ENCODE measurements around the gene SMG7.

Gene SMG7

GRCh38 chr1:183565261-183565660 is 93.0 kb downstream of the SMG7 start:
- Histone ChIP-seq H3K4me2 (ENCODE audit: low read length) (no peak overlapping the region), H2AFZ (ENCODE audit: low read length) (no peak overlapping the region), H3K27ac (ENCODE audit: low read depth, low read length, poor library complexity, severe bottlenecking) (no peak overlapping the region), H3K4me3 (ENCODE audit: low read depth, low read length, poor library complexity, severe bottlenecking) (no peak overlapping the region), H3K27me3 (ENCODE audit: insufficient read depth, low read length) (no peaks in the 10 kb centered on the region), H3K79me2 (ENCODE audit: insufficient read depth, low read length) (no peaks in the 10 kb centered on the region), H3K4me1 (ENCODE audit: insufficient read depth, low read length, severe bottlenecking) (no peaks in the 10 kb centered on the region), H3K9me2 (ENCODE audit: low read depth, low read length) (no peaks in the 10 kb centered on the region), H3K36me3 (ENCODE audit: insufficient read depth, low read length) (0 out of 2 replicates have a peak, but pooled peaks cover 4% of the 10 kb centered on the region), H3K9me3 (ENCODE audit: low read length) (no peaks in the 10 kb centered on the region), H3K9ac (ENCODE audit: low read length) (no peak overlapping the region), H4K20me1 (ENCODE audit: insufficient read depth, low read length) (no peaks in the 10 kb centered on the region), H3F3A (ENCODE audit: insufficient read depth, low read length) (no peaks in the 10 kb centered on the region)
- TF ChIP-seq, protein P1, sequence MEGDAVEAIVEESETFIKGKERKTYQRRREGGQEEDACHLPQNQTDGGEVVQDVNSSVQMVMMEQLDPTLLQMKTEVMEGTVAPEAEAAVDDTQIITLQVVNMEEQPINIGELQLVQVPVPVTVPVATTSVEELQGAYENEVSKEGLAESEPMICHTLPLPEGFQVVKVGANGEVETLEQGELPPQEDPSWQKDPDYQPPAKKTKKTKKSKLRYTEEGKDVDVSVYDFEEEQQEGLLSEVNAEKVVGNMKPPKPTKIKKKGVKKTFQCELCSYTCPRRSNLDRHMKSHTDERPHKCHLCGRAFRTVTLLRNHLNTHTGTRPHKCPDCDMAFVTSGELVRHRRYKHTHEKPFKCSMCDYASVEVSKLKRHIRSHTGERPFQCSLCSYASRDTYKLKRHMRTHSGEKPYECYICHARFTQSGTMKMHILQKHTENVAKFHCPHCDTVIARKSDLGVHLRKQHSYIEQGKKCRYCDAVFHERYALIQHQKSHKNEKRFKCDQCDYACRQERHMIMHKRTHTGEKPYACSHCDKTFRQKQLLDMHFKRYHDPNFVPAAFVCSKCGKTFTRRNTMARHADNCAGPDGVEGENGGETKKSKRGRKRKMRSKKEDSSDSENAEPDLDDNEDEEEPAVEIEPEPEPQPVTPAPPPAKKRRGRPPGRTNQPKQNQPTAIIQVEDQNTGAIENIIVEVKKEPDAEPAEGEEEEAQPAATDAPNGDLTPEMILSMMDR (IDR thresholded peaks at IDR 0.05; ENCODE audit: low read length), result no peak
- no peak for TF ChIP-seq EZH2 (IDR thresholded peaks at IDR 0.05; ENCODE audit: borderline replicate concordance, low read length)

DNA sequence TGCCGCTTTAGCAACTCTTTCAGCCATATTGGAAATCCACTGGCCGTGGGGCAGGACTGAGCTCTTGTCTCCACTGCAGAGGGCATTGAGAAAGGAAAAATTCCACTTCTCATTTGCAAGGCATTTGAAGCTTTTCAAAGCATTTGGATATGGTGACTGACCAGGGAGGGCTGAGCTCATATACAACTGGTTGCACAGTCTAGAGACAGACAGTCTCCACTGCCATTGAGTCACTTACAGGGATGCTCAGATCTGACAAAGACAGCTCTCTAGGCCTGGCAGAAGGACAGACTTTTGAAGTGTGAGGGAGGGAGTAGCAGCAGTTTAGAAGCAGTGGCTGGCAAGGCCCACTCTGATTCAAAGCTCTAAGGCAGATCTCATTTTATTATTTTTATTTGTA is 93.7 kb downstream of the SMG7 start:
- Histone ChIP-seq H4K20me1 (ENCODE audit: insufficient read depth, low read length) (no peaks in the 10 kb centered on the region), H3K9me3 (ENCODE audit: low read length) (no peaks in the 10 kb centered on the region), H3K27me3 (ENCODE audit: insufficient read depth, low read length) (no peaks in the 10 kb centered on the region), H3K4me3 (ENCODE audit: low read depth, low read length, poor library complexity, severe bottlenecking) (no peak overlapping the region), H3K27ac (ENCODE audit: low read depth, low read length, poor library complexity, severe bottlenecking) (no peak overlapping the region), H2AFZ (ENCODE audit: low read length) (no peak overlapping the region), H3K4me2 (ENCODE audit: low read length) (no peak overlapping the region), H3K9me2 (ENCODE audit: low read depth, low read length) (no peaks in the 10 kb centered on the region), H3K36me3 (ENCODE audit: insufficient read depth, low read length) (0 out of 2 replicates have a peak, but pooled peaks cover 3% of the 10 kb centered on the region), H3K4me1 (ENCODE audit: insufficient read depth, low read length, severe bottlenecking) (no peaks in the 10 kb centered on the region), H3F3A (ENCODE audit: insufficient read depth, low read length) (no peaks in the 10 kb centered on the region), H3K79me2 (ENCODE audit: insufficient read depth, low read length) (no peaks in the 10 kb centered on the region), H3K9ac (ENCODE audit: low read length) (no peak overlapping the region)
- TF ChIP-seq EZH2 (IDR thresholded peaks at IDR 0.05; ENCODE audit: borderline replicate concordance, low read length), result no peak
- TF ChIP-seq, protein P1 (IDR thresholded peaks at IDR 0.05; ENCODE audit: low read length), result no peak

DNA sequence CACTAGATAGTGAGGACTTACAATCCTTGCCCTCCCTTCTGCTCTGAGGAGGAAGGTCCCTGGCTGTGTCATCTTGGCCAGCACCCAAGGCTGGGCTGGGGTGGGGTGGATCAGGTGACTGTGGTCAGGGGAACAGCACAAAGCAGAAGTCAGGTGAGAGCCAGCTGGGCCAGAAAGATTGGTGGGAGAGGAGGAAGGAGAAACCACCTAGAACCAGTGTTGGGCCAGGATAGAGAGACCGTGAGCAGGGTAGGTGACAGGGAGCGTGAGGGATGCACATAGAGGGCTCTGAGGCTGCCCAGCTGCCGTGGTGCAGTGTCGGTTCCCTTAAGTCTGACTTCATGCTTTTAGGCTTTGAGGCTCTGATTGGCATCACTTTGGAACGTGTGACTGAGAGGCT is 95.3 kb downstream of the SMG7 start:
- H3K4me2 ChIP-seq (ENCODE audit: low read length), result no peak overlapping the region
- TF ChIP-seq, protein P1 (IDR thresholded peaks at IDR 0.05; ENCODE audit: low read length), result no peak
- no peak for TF ChIP-seq EZH2 (IDR thresholded peaks at IDR 0.05; ENCODE audit: borderline replicate concordance, low read length)
- no peaks in the 10 kb centered on the region for H3K9me2 ChIP-seq (ENCODE audit: low read depth, low read length)
- H3K79me2 ChIP-seq (ENCODE audit: insufficient read depth, low read length), result no peaks in the 10 kb centered on the region
- no peaks in the 10 kb centered on the region for H3K27me3 ChIP-seq (ENCODE audit: insufficient read depth, low read length)
- H3K9ac ChIP-seq (ENCODE audit: low read length), result no peak overlapping the region
- no peaks in the 10 kb centered on the region for H3K36me3 ChIP-seq (ENCODE audit: insufficient read depth, low read length)
- no peak overlapping the region for H2AFZ ChIP-seq (ENCODE audit: low read length)
- H3K27ac ChIP-seq (ENCODE audit: low read depth, low read length, poor library complexity, severe bottlenecking), result no peak overlapping the region
- H3F3A ChIP-seq (ENCODE audit: insufficient read depth, low read length), result no peaks in the 10 kb centered on the region
- no peaks in the 10 kb centered on the region for H4K20me1 ChIP-seq (ENCODE audit: insufficient read depth, low read length)
- no peaks in the 10 kb centered on the region for H3K4me1 ChIP-seq (ENCODE audit: insufficient read depth, low read length, severe bottlenecking)
- no peaks in the 10 kb centered on the region for H3K9me3 ChIP-seq (ENCODE audit: low read length)
- H3K4me3 ChIP-seq (ENCODE audit: low read depth, low read length, poor library complexity, severe bottlenecking), result no peak overlapping the region
